ENCODE results near the gene ZRANB1.

Gene ZRANB1

DNA sequence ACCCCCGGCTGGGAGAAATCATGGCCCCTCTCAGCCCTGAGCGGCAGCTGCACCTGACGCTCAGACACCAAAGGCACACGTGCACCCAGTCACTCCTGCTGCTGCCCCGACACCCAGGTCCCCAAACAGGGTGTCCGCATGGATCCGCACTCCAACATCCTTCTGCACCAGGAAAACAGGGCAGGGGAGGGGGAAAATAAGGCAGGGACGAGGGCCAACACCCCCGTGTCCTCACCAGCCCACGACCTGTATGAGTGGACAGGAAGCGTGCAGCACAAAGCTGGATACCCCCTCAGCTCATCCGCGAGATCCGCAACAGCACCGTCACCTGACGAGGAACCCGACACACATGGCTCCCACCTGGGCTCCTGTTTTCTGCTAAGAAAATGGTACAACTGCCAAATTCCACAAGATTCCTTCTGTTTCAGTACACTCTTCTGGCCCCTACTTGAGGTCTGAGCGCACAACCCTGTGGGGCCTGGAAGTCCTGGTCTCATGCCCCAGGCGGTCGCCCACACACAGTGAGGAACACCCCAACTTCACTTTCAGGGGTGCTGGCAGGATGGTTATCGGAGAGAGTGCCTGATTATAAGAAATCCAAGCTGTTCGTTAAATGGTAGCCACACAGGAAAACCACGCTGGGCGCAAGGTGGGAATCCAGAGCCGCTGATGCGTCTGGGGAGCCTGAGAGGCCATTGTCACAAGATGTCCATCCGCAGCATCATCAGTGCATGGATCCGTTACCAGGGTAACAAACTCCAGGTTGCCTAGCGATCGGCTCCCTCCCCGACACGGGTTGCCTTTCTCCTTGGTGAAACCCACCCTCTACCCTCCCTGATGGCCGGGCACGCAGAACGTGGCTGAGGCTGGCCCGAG, 63.6 kb downstream of the ZRANB1 start:
- H3K4me3 ChIP-seq (ENCODE audit: low read depth, low read length) = no peak overlapping the region
- TF ChIP-seq POLR2A (IDR thresholded peaks at IDR 0.05; ENCODE audit: extremely low read depth, insufficient read length) = no peak
- TF ChIP-seq, protein P1, sequence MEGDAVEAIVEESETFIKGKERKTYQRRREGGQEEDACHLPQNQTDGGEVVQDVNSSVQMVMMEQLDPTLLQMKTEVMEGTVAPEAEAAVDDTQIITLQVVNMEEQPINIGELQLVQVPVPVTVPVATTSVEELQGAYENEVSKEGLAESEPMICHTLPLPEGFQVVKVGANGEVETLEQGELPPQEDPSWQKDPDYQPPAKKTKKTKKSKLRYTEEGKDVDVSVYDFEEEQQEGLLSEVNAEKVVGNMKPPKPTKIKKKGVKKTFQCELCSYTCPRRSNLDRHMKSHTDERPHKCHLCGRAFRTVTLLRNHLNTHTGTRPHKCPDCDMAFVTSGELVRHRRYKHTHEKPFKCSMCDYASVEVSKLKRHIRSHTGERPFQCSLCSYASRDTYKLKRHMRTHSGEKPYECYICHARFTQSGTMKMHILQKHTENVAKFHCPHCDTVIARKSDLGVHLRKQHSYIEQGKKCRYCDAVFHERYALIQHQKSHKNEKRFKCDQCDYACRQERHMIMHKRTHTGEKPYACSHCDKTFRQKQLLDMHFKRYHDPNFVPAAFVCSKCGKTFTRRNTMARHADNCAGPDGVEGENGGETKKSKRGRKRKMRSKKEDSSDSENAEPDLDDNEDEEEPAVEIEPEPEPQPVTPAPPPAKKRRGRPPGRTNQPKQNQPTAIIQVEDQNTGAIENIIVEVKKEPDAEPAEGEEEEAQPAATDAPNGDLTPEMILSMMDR (IDR thresholded peaks at IDR 0.05; ENCODE audit: low read depth, low read length) = no peak
- no peak for TF ChIP-seq MYC (IDR thresholded peaks at IDR 0.05; ENCODE audit: low read depth, low read length)
- TF ChIP-seq, protein P2, sequence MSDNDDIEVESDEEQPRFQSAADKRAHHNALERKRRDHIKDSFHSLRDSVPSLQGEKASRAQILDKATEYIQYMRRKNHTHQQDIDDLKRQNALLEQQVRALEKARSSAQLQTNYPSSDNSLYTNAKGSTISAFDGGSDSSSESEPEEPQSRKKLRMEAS (IDR thresholded peaks at IDR 0.05; ENCODE audit: low read depth, low read length) = no peak
- no peak for DNase-seq (ENCODE audit: low read depth)

DNA sequence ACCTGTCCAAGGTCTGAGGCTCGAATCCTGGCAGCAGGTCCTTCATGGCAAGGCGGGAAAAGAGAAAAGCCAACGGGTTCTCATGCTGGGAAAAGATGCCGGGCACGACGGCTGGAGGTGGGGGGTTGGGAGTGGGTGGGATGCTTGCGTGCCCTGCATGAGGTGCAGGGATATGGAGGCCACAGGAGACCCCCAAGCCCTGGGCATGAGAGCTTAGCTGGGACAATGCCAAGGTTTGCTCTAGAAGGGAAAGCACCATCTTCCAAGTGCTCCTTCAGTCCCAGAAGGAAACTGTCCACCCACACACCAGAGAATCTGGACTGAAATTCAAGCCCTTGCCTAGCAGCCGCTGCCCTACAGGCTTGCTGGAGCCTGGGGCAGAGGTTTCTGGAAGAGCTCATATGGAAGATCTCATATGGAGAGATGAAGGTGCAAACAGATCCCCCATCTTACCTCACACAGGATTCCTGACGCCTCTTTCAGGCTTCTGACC, 64.3 kb downstream of the ZRANB1 start:
- TF ChIP-seq POLR2A (IDR thresholded peaks at IDR 0.05; ENCODE audit: extremely low read depth, insufficient read length) = no peak
- TF ChIP-seq, protein P1 (IDR thresholded peaks at IDR 0.05; ENCODE audit: low read depth, low read length) = no peak
- TF ChIP-seq MYC (IDR thresholded peaks at IDR 0.05; ENCODE audit: low read depth, low read length) = no peak
- TF ChIP-seq, protein P2 (IDR thresholded peaks at IDR 0.05; ENCODE audit: low read depth, low read length) = no peak
- DNase-seq (ENCODE audit: low read depth) = no peak
- no peak overlapping the region for H3K4me3 ChIP-seq (ENCODE audit: low read depth, low read length)

DNA sequence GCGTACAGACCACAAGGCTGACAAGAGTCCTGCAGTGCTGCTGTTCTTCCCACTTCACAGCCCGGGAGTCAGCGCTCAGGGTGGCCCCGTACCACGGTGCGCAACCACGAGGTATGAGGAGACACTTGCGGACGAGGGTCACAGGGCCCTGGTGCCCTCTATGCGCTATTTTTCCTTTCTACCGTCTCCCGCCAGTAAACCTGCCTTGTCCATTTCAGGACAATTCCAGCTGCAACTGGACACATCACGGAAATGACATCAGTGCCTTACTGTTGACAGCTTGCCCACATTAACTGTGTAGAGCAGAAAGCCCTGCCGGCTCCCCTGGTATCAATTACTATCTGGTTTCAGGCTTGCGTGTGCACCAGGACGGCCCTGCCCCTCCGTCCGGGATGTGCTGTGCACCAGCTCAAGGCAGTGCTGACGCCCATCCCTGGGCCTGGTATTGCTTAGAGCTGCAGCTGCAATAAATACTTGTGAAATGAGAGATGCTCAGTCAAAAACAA, 65.1 kb downstream of the ZRANB1 start:
- DNase-seq (ENCODE audit: low read depth) = no peak
- no peak overlapping the region for H3K4me3 ChIP-seq (ENCODE audit: low read depth, low read length)
- TF ChIP-seq POLR2A (IDR thresholded peaks at IDR 0.05; ENCODE audit: extremely low read depth, insufficient read length) (no peak), MYC (IDR thresholded peaks at IDR 0.05; ENCODE audit: low read depth, low read length) (no peak)
- TF ChIP-seq, protein P1 (IDR thresholded peaks at IDR 0.05; ENCODE audit: low read depth, low read length) = no peak
- TF ChIP-seq, protein P2 (IDR thresholded peaks at IDR 0.05; ENCODE audit: low read depth, low read length) = no peak

DNA sequence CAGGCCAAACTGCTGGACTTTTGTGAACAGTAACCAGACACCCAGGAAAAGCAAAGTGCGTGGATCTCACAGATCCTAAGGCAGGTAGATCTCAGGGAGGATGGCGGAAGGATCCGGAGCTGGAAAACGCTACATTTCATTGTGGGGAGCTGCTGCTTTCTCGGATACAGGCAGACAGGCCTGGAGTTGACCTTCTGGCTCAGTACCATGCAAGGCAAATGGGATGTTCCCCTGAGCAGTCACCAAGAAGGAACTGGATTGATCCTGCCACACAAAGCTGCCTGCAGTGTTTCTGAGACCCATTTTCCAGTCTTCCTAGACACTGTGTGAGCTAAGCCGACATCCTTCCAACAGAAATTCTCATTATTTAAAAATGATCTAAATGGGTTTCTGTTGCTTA, 65.5 kb downstream of the ZRANB1 start:
- DNase-seq (ENCODE audit: low read depth) = no peak
- H3K4me3 ChIP-seq (ENCODE audit: low read depth, low read length) = no peak overlapping the region
- no peak for TF ChIP-seq POLR2A (IDR thresholded peaks at IDR 0.05; ENCODE audit: extremely low read depth, insufficient read length)
- TF ChIP-seq, protein P1 (IDR thresholded peaks at IDR 0.05; ENCODE audit: low read depth, low read length) = no peak
- TF ChIP-seq, protein P2 (IDR thresholded peaks at IDR 0.05; ENCODE audit: low read depth, low read length) = no peak

DNA sequence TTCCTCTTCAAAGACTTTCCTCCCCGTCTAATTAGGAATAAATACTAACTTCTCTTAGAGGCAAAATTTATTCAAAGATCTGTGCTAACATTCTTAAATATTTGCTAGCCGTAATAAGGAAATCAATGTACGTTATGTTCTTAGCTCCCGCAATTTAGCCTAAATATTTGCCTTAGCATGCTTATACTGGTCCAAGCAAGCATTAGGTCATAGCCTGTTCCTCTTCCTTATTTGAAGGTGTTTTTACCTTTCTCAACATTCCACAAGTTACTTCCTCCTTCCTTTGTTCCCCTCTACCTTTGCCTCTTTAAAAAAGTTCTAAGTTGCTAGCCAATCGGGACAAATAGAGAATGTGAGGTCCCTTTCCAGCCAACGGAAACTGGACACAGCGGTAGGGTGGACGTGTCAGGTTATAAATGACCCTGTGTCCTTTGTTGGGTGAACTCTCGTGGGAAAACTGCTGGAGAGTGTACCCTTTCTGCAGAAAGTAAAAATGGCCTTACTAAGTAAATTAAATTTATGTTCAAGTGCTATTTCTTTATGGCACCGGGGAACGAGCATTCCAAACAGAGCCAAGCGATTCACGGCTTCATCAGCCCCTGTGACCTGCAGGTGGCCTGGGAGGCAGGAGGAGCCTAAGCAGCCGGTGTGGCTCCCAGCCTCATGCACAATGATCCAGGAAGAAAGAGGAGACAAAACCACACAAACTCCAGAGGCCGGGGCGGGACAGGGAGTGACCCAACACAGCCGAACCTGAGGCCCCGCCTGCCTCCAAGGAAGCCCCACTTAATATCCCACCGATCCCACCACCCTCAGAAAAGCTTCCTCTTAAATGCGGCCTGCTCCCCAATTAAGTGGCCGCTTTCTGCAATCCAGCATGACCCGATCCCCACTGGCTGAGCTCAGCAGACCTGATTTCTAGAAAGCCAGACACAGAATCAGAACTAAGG, 67.0 kb downstream of the ZRANB1 start:
- TF ChIP-seq, protein P2 (IDR thresholded peaks at IDR 0.05; ENCODE audit: low read depth, low read length) = no peak
- TF ChIP-seq MYC (IDR thresholded peaks at IDR 0.05; ENCODE audit: low read depth, low read length) = no peak
- TF ChIP-seq, protein P1 (IDR thresholded peaks at IDR 0.05; ENCODE audit: low read depth, low read length) = no peak
- TF ChIP-seq POLR2A (IDR thresholded peaks at IDR 0.05; ENCODE audit: extremely low read depth, insufficient read length) = no peak
- H3K4me3 ChIP-seq (ENCODE audit: low read depth, low read length) = no peak overlapping the region
- DNase-seq (ENCODE audit: low read depth) = no peak

Measured in NB4 (cell line).